Vagina (tissue), 2 donors: Measurements from ENCODE around the gene L1CAM. TPM values are rescaled to one million over a fixed set of nuclear protein-coding genes. Genes with fewer than 3 reads are reported as not detected.

Source experiments
- DNase-seq, 2 donors: peaks; one replicate each; pipeline ENCODE4 v3.0.0-alpha.2; 2017; ENCODE audit errors: extremely low spot score in 2 of 2
- H3K27ac ChIP-seq: fragments of 200-600 bp; sonication (generic); one replicate; pipeline ENCODE4 v1.5.1; 2019
- H3K27me3 ChIP-seq: fragments of 200-600 bp; sonication (generic); one replicate; pipeline ENCODE4 v1.5.1; 2019
- H3K36me3 ChIP-seq, 2 donors: fragments of 200-600 bp; sonication (generic); one replicate each; pipeline ENCODE4 v1.5.1; 2017 to 2019
- H3K4me1 ChIP-seq: fragments of 200-600 bp; sonication (generic); one replicate; pipeline ENCODE4 v1.5.1; 2019
- H3K4me3 ChIP-seq, 2 donors: fragments of 200-600 bp; sonication (generic); 1 replicate in 1 of 2; 2 replicates in 1 of 2; pipeline ENCODE4 v1.5.1; 2016 to 2019
- H3K9me3 ChIP-seq: fragments of 200-600 bp; sonication (generic); one replicate; pipeline ENCODE4 v1.5.1; 2019
- POLR2A ChIP-seq, 2 donors: fragments of 450-650 bp; IDR thresholded peaks; one replicate each; pipeline ENCODE4 v1.6.1; 2017; ENCODE audit warnings: antibody characterized with exemption in 2 of 2, mild to moderate bottlenecking in 2 of 2, moderate library complexity in 2 of 2
- POLR2AphosphoS5 ChIP-seq, 2 donors: sonication (generic); formaldehyde crosslinking; IDR thresholded peaks; one replicate each; pipeline ENCODE4 v1.9.0; 2017; ENCODE audit warnings: antibody characterized with exemption in 2 of 2, mild to moderate bottlenecking in 2 of 2, low read depth in 1 of 2; ENCODE audit not compliant: insufficient read depth in 1 of 2
- intact Hi-C: fragments of 100-400 bp; cut with DNase I; formaldehyde crosslinking; loops from one replicate; pipeline ENCODE4 v1.15.1; 2023
- total RNA-seq: library from RNA; depleted of rRNA; stranded (reverse); fragments of >200 nt; gene quantifications from one replicate; pipeline ENCODE4 v1.2.3, GENCODE V29; 2016
- TF ChIP-seq, protein P1 (sequence below), 3 experiments: fragments of 450-650 bp in 2 of 3; fragments of 200-600 bp in 1 of 3; sonication (generic) in 1 of 3; IDR thresholded peaks; one replicate each; pipeline ENCODE4 v1.5.1; 2017 to 2019; ENCODE audit warnings: antibody characterized with exemption in 3 of 3, mild to moderate bottlenecking in 2 of 3, moderate library complexity in 2 of 3

Gene L1CAM
- total RNA-seq, 1 donor from 2014 or later: 9.6 TPM

DNA sequence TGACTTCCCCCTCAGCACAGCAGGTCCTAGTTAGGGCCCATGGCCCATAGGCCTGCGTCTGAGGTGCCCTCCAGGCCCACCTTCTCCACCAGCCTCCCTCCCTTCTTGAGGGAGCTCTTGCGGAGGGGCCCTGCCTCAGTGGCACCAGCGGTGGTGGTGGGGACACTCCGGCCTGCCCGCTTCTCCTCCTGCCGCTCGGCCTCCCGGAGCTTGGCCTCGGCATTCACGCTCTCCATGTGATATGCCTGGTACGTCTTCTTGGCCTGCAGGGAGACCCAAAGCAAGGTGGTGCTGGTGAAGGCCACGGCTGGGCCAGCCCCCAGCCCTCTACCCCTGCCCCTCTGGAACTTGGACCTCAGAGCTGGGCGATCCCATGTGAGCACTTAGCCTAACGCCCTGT, 34.6 kb upstream of the L1CAM start:
- TF ChIP-seq POLR2AphosphoS5 (IDR thresholded peaks at IDR 0.05; ENCODE audit: insufficient read depth in 1 of 2, low read depth in 1 of 2) (no peak), POLR2A (IDR thresholded peaks at IDR 0.05) (no peak)
- TF ChIP-seq, protein P1, sequence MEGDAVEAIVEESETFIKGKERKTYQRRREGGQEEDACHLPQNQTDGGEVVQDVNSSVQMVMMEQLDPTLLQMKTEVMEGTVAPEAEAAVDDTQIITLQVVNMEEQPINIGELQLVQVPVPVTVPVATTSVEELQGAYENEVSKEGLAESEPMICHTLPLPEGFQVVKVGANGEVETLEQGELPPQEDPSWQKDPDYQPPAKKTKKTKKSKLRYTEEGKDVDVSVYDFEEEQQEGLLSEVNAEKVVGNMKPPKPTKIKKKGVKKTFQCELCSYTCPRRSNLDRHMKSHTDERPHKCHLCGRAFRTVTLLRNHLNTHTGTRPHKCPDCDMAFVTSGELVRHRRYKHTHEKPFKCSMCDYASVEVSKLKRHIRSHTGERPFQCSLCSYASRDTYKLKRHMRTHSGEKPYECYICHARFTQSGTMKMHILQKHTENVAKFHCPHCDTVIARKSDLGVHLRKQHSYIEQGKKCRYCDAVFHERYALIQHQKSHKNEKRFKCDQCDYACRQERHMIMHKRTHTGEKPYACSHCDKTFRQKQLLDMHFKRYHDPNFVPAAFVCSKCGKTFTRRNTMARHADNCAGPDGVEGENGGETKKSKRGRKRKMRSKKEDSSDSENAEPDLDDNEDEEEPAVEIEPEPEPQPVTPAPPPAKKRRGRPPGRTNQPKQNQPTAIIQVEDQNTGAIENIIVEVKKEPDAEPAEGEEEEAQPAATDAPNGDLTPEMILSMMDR (IDR thresholded peaks at IDR 0.05): no peak

DNA sequence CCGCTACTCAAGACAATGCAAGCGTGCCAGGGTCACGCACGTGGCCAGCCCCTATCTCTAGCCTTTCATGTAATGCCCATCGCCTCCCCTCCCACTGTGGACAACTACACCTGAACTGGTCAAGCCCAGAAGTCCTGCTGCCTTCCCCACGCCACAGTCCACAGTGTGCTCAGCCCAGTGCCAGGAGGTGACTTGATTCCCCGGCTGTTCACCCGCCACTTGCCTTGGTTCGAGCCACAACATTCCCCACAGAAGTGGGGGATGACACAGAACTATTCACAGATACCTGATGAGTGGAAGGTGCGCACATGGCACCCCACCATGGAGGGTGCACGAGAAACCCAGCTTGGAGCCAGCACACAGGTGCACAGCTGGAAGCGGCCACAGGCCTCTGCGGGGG, 33.3 kb upstream of the L1CAM start:
- DNase-seq: no peak
- no peaks in the 10 kb centered on the region for H3K9me3 ChIP-seq
- intact Hi-C loops: no loop called here
- no peak overlapping the region for H3K27ac ChIP-seq
- H3K27me3 ChIP-seq: no peaks in the 10 kb centered on the region
- no peak for TF ChIP-seq POLR2AphosphoS5 (IDR thresholded peaks at IDR 0.05; ENCODE audit: insufficient read depth in 1 of 2, low read depth in 1 of 2)
- no peak for TF ChIP-seq POLR2A (IDR thresholded peaks at IDR 0.05)
- TF ChIP-seq, protein P1 (IDR thresholded peaks at IDR 0.05): no peak
- no peaks in the 10 kb centered on the region for H3K36me3 ChIP-seq
- H3K4me1 ChIP-seq: peaks cover 30% of the 10 kb centered on the region
- H3K4me3 ChIP-seq: no peak overlapping the region

More for the DNA sequence above, 34.6 kb upstream of the L1CAM start:
- Histone ChIP-seq H3K4me1 (peaks cover 30% of the 10 kb centered on the region), H3K27ac (no peak overlapping the region), H3K36me3 (no peaks in the 10 kb centered on the region), H3K4me3 (no peak overlapping the region), H3K27me3 (no peaks in the 10 kb centered on the region), H3K9me3 (no peaks in the 10 kb centered on the region)
- DNase-seq: no peak
- intact Hi-C loops: loop anchor here (10.0 kb wide), 1 partner anchor 136 kb away; the partner anchor contains the start of gene SRPK3

DNA sequence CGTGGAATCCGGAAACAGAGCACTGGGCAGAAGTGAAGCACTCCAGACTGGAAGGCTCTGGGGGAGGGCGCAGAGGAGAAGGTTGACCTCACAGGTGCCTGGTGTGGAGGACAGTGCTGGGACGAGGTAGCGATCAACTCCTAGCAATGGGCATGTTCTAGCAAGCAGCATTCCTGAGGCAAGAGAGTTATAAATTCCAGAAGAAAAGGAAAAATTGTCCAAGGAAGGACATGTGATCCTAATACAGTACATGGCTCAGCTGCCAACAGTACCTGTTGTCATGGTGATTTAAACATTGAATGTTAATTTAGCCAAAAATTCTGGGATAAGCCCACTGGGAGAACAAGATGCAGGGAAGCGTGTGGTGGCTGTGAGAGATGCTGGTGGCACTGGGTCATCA, 31.9 kb upstream of the L1CAM start:
- TF ChIP-seq POLR2AphosphoS5 (IDR thresholded peaks at IDR 0.05; ENCODE audit: insufficient read depth in 1 of 2, low read depth in 1 of 2): no peak
- TF ChIP-seq POLR2A (IDR thresholded peaks at IDR 0.05): no peak
- TF ChIP-seq, protein P1 (IDR thresholded peaks at IDR 0.05): no peak
- peaks cover 22% of the 10 kb centered on the region for H3K4me1 ChIP-seq
- H3K27me3 ChIP-seq: no peaks in the 10 kb centered on the region
- no peaks in the 10 kb centered on the region for H3K9me3 ChIP-seq
- no peak for DNase-seq
- no peaks in the 10 kb centered on the region for H3K36me3 ChIP-seq
- intact Hi-C loops: no loop called here
- H3K4me3 ChIP-seq: no peak overlapping the region
- H3K27ac ChIP-seq: no peak overlapping the region

DNA sequence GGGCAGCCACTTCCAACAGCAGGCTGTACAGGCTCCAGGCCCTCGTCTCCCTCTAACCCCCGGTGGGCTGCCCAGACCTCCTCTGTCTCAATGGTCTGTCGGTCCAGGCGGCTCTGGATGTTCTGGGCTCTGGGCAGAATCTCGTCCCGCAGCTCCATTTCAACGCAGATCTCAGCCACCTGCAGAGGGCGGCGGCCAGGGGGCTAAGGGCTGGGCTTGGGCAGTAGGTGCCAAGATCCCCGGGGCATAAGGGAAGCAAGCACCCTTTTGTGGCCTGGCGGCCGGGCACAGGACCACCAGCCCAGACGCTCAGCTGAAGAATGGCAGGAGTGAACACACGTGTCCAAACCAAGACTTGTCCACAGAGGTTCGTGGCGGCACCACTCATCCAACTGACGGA, 27.7 kb upstream of the L1CAM start:
- H3K27me3 ChIP-seq: no peaks in the 10 kb centered on the region
- H3K4me3 ChIP-seq: no peak overlapping the region
- no peaks in the 10 kb centered on the region for H3K9me3 ChIP-seq
- intact Hi-C loops: no loop called here
- TF ChIP-seq, protein P1 (IDR thresholded peaks at IDR 0.05): no peak
- TF ChIP-seq POLR2AphosphoS5 (IDR thresholded peaks at IDR 0.05; ENCODE audit: insufficient read depth in 1 of 2, low read depth in 1 of 2) (no peak), POLR2A (IDR thresholded peaks at IDR 0.05) (no peak)
- no peaks in the 10 kb centered on the region for H3K36me3 ChIP-seq
- H3K4me1 ChIP-seq: no peaks in the 10 kb centered on the region
- DNase-seq: no peak
- H3K27ac ChIP-seq: no peak overlapping the region

DNA sequence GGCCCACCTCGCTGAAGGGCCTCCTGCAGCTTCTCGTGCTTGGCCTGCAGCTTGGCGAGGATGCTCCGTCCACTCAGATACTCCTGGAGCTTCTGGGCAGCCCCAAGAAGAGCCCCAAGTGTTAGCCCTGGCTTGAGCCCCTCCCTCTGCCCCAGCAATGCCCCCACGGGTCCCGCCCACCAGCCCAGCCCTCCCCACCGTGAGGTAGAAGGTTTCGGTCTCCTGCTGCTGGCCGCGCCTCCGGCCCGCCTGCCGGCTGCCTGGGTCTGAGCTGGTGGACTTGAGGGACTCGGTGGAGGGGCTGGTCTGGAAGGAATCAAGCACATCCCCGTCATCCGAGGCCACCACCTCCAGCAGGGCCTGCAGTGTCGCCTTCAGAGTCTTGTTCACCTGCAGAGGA, 27.2 kb upstream of the L1CAM start:
- Histone ChIP-seq H3K4me3 (no peak overlapping the region), H3K4me1 (no peaks in the 10 kb centered on the region), H3K36me3 (no peaks in the 10 kb centered on the region), H3K27ac (no peak overlapping the region), H3K9me3 (no peaks in the 10 kb centered on the region), H3K27me3 (no peaks in the 10 kb centered on the region)
- TF ChIP-seq POLR2A (IDR thresholded peaks at IDR 0.05): no peak
- no peak for TF ChIP-seq POLR2AphosphoS5 (IDR thresholded peaks at IDR 0.05; ENCODE audit: insufficient read depth in 1 of 2, low read depth in 1 of 2)
- TF ChIP-seq, protein P1 (IDR thresholded peaks at IDR 0.05): no peak
- DNase-seq: no peak
- intact Hi-C loops: no loop called here
